ENCODE results near the gene EIF5A2.

The EIF5A2 gene

GRCh38 chr3:170866499-170866898 lies 41.9 kb downstream of the EIF5A2 start:
- H3K9me3 ChIP-seq: no peaks in the 10 kb centered on the region
- no peak for DNase-seq
- intact Hi-C loops (cut with DNase I; ENCODE audit: low total_unique reads): no loop called here
- no peaks in the 10 kb centered on the region for H3K27me3 ChIP-seq
- no peak for TF ChIP-seq CTCF (IDR thresholded peaks at IDR 0.05)
- peaks cover 0 to 28% (median 8%) of the 10 kb centered on the region in 4 donors for H3K4me1 ChIP-seq
- no peak overlapping the region for H3K27ac ChIP-seq
- no peak overlapping the region for H3K4me3 ChIP-seq
- peaks cover 24 to 29% (median 28%) of the 10 kb centered on the region in 3 donors for H3K36me3 ChIP-seq

- Histone ChIP-seq H3K4me3 (no peak overlapping the region), H3K27me3 (no peaks in the 10 kb centered on the region), H3K9me3 (no peaks in the 10 kb centered on the region), H3K27ac (no peak overlapping the region), H3K36me3 (peaks cover 24 to 29% (median 28%) of the 10 kb centered on the region in 3 donors), H3K4me1 (peaks cover 0 to 25% (median 5%) of the 10 kb centered on the region in 4 donors)
- intact Hi-C loops (cut with DNase I; ENCODE audit: low total_unique reads): no loop called here
- DNase-seq: no peak
- TF ChIP-seq CTCF (IDR thresholded peaks at IDR 0.05): no peak
Observed at GRCh38 chr3:170865209-170866094, 43.0 kb downstream of the EIF5A2 start.

GRCh38 chr3:170864525-170865208 lies 43.8 kb downstream of the EIF5A2 start:
- H3K27me3 ChIP-seq: no peaks in the 10 kb centered on the region
- H3K36me3 ChIP-seq: peaks cover 24 to 29% (median 28%) of the 10 kb centered on the region in 3 donors
- intact Hi-C loops (cut with DNase I; ENCODE audit: low total_unique reads): no loop called here
- no peak for DNase-seq
- H3K9me3 ChIP-seq: no peaks in the 10 kb centered on the region
- H3K4me1 ChIP-seq: peaks cover 0 to 24% (median 4%) of the 10 kb centered on the region in 4 donors
- H3K27ac ChIP-seq: no peak overlapping the region
- TF ChIP-seq CTCF (IDR thresholded peaks at IDR 0.05): no peak
- no peak overlapping the region for H3K4me3 ChIP-seq

GRCh38 chr3:170863816-170864215 lies 44.6 kb downstream of the EIF5A2 start:
- Histone ChIP-seq H3K4me1 (peaks cover 0 to 18% (median 3%) of the 10 kb centered on the region in 4 donors), H3K27ac (no peak overlapping the region), H3K9me3 (no peaks in the 10 kb centered on the region), H3K27me3 (no peaks in the 10 kb centered on the region), H3K36me3 (peaks cover 24 to 29% (median 28%) of the 10 kb centered on the region in 3 donors), H3K4me3 (no peak overlapping the region)
- TF ChIP-seq CTCF (IDR thresholded peaks at IDR 0.05): no peak
- intact Hi-C loops (cut with DNase I; ENCODE audit: low total_unique reads): no loop called here
- no peak for DNase-seq

GRCh38 chr3:170862618-170863374 lies 45.6 kb downstream of the EIF5A2 start:
- no peak for DNase-seq
- peaks cover 0 to 8% (median 0%) of the 10 kb centered on the region in 4 donors for H3K4me1 ChIP-seq
- no peaks in the 10 kb centered on the region for H3K9me3 ChIP-seq
- no peak for TF ChIP-seq CTCF (IDR thresholded peaks at IDR 0.05)
- intact Hi-C loops (cut with DNase I; ENCODE audit: low total_unique reads): no loop called here
- no peak overlapping the region for H3K4me3 ChIP-seq
- peaks cover 23 to 27% (median 24%) of the 10 kb centered on the region in 3 donors for H3K36me3 ChIP-seq
- H3K27me3 ChIP-seq: no peaks in the 10 kb centered on the region
- H3K27ac ChIP-seq: no peak overlapping the region
